HepG2 (cell line): ENCODE results near the gene DTNB. TPM values are rescaled to one million over a fixed set of nuclear protein-coding genes. Genes with fewer than 3 reads are reported as not detected.
A peak's percentile ranks its signal among the peaks of the same experiment; 100 is the strongest.

ENCODE experiments used
- ARHGAP35 ChIP-seq: sonication (generic); formaldehyde crosslinking; IDR thresholded peaks from 2 replicates; pipeline ENCODE4 v1.9.0; 2022; ENCODE audit warnings: mild to moderate bottlenecking, inconsistent platforms, moderate library complexity, missing genetic modification reagents, borderline replicate concordance
- ASH2L ChIP-seq: fragments of 300-600, 200-600 bp; sonication (generic); IDR thresholded peaks from 2 replicates; pipeline ENCODE4 v1.7.0; 2017; ENCODE audit warnings: low read depth, mild to moderate bottlenecking, moderate library complexity, mixed read lengths, low read length; ENCODE audit not compliant: insufficient read length
- CHD2 ChIP-seq: IDR thresholded peaks from 2 replicates; pipeline ENCODE4 v1.6.1; 2011; ENCODE audit warnings: low read depth, low read length, improper control_type of control experiment
- FOXK1 ChIP-seq: sonication (generic); formaldehyde crosslinking; IDR thresholded peaks from 2 replicates; pipeline ENCODE4 v1.4.0; 2020; ENCODE audit warnings: low read depth, missing genetic modification reagents, borderline replicate concordance
- HNRNPLL ChIP-seq: fragments of 200-400 bp; formaldehyde crosslinking; IDR thresholded peaks from 2 replicates; pipeline ENCODE4 v1.6.1; 2017; ENCODE audit warnings: mild to moderate bottlenecking, low read depth, low read length; ENCODE audit not compliant: poor library complexity, severe bottlenecking
- ISL2 ChIP-seq: sonication (generic); formaldehyde crosslinking; IDR thresholded peaks from 2 replicates; pipeline ENCODE4 v1.5.0; 2020; ENCODE audit warnings: missing genetic modification reagents
- MTA3 ChIP-seq: sonication (generic); formaldehyde crosslinking; IDR thresholded peaks from 2 replicates; pipeline ENCODE4 v1.4.0; 2020; ENCODE audit warnings: missing genetic modification reagents
- RBM39 ChIP-seq: fragments of 200-400 bp; formaldehyde crosslinking; IDR thresholded peaks from one replicate; pipeline ENCODE4 v1.6.1; 2018; ENCODE audit warnings: antibody characterized with exemption, mild to moderate bottlenecking, low read depth, low read length; ENCODE audit not compliant: poor library complexity, severe bottlenecking
- SPEN ChIP-seq: sonication (generic); formaldehyde crosslinking; IDR thresholded peaks from 2 replicates; pipeline ENCODE4 v1.5.1; 2020; ENCODE audit warnings: low read depth, mild to moderate bottlenecking, missing genetic modification reagents
- SYNCRIP ChIP-seq: fragments of 200-400 bp; formaldehyde crosslinking; IDR thresholded peaks from 2 replicates; pipeline ENCODE4 v1.6.1; 2018; ENCODE audit warnings: mild to moderate bottlenecking, low read depth, low read length; ENCODE audit not compliant: insufficient read depth
- ZNF230 ChIP-seq: sonication (generic); formaldehyde crosslinking; IDR thresholded peaks from 2 replicates; pipeline ENCODE4 v1.4.0; 2020; ENCODE audit warnings: mild to moderate bottlenecking, missing genetic modification reagents
- ZNF44 ChIP-seq: sonication (generic); formaldehyde crosslinking; IDR thresholded peaks from 2 replicates; pipeline ENCODE4 v1.5.1; 2020; ENCODE audit warnings: mild to moderate bottlenecking, missing genetic modification reagents
- ZNF441 ChIP-seq: sonication (generic); formaldehyde crosslinking; IDR thresholded peaks from 2 replicates; pipeline ENCODE4 v1.7.0; 2021; ENCODE audit warnings: missing genetic modification reagents, borderline replicate concordance
- ZNF552 ChIP-seq: sonication (generic); formaldehyde crosslinking; IDR thresholded peaks from 2 replicates; pipeline ENCODE4 v1.9.0; 2022; ENCODE audit warnings: missing genetic modification reagents, mild to moderate bottlenecking, borderline replicate concordance
- ZNF839 ChIP-seq: sonication (generic); formaldehyde crosslinking; IDR thresholded peaks from 2 replicates; pipeline ENCODE4 v1.4.0; 2020; ENCODE audit warnings: missing genetic modification reagents, mild to moderate bottlenecking, borderline replicate concordance
- polyA plus RNA-seq, 8 experiments: library from polyadenylated mRNA; depleted of rRNA in 3 of 8; stranded (reverse) in 7 of 8; unstranded in 1 of 8; fragments of >200 nt; fragmentation: Illumina TruSeq in 4 of 8; extraction: Trizol in 4 of 8; gene quantifications; 2 replicates each; pipeline versions ENCODE4 v1.2.1 to v1.2.3, GENCODE V29; 2011 to 2016; ENCODE audit warnings: low read depth in 4 of 8, missing spikeins in 1 of 8, mixed read lengths in 1 of 8; ENCODE audit not compliant: insufficient read depth in 1 of 8
- total RNA-seq, 5 experiments: library from RNA; depleted of rRNA; stranded (reverse); fragments of >200 nt; fragmentation: Illumina TruSeq; extraction: Trizol; gene quantifications; 2 replicates each; pipeline ENCODE4 v1.2.3, GENCODE V29; 2016; ENCODE audit warnings: low read depth in 1 of 5
- TF ChIP-seq, protein P1 (sequence below): IDR thresholded peaks from 2 replicates; pipeline ENCODE4 v1.6.1; 2016; ENCODE audit warnings: low read depth, borderline replicate concordance
- TF ChIP-seq, protein P2 (sequence below): sonication (generic); formaldehyde crosslinking; IDR thresholded peaks from 2 replicates; pipeline ENCODE4; 2020; ENCODE audit warnings: missing genetic modification reagents, mild to moderate bottlenecking, borderline replicate concordance
- TF ChIP-seq, protein P3 (sequence below): sonication (generic); formaldehyde crosslinking; IDR thresholded peaks from 2 replicates; pipeline ENCODE4 v1.5.0; 2020; ENCODE audit warnings: missing genetic modification reagents
- TF ChIP-seq, protein P4 (sequence below): sonication (generic); formaldehyde crosslinking; IDR thresholded peaks from 2 replicates; pipeline ENCODE4 v1.4.0; 2020; ENCODE audit warnings: missing genetic modification reagents, borderline replicate concordance
- TF ChIP-seq, protein P5 (sequence below), 2 experiments: fragments of 450-650 bp in 1 of 2; sonication (generic) in 1 of 2; formaldehyde crosslinking; IDR thresholded peaks; 2 replicates each; pipeline versions ENCODE4 v1.5.0 to v1.8.0; 2020 to 2022; ENCODE audit warnings: mild to moderate bottlenecking in 1 of 2, missing genetic modification reagents in 1 of 2

The DTNB gene
- total and polyA plus RNA-seq, 2 of the 13 experiments (the other 11 are each of a cell fraction or from before 2014, with no cell fraction given): 14.4 to 23.9 TPM

DNA sequence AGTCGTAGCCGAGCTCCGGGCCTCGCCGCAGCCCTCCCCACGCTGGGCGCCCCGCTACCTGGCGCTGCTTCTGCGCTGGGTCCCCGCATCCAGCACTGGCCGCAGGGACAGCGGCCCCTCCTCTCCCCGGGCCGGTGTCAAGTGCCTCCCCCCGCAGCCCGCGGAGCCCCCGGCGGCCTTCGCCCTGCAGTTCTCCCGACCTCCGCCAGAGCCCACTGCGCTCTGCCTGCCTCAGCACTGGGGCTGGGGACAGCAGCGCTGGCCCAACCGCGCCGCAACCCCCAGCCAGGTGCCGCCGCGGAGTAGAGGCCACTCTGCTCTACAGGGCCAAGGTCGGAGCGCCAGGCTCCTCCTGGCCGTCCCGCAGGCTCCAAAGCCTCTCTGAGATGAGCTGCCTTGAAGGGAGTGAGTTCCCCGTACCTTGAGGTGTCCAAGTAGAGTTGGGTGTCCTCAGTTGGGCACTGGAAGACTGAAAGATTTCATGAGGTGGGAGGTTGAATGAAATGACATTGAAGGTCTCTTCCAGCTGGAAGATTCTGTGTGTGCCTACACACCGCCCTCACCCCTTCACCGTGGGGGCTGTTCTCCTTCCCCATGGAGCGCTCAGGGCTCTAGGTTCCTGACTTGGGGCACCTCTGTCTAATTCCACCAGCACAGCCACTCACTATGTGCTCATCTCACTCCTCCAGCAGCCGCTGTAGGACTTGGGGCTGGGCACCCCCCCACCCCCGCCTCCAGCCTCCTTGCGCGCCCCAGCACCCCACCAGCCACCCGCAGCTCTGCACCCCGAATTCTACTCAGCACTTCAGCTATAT lies 330.8 kb downstream of the DTNB start (continued):
- TF ChIP-seq CHD2: no peak
- 0 out of 2 replicates have a peak, but pooled peaks have one; percentile 87 for TF ChIP-seq ZNF44 (CRISPR knock-in tag)
- TF ChIP-seq ISL2 (CRISPR knock-in tag): peak; percentile 85
- peak; percentile 62; the same call in 1 of the 2 replicates for TF ChIP-seq ZNF839 (CRISPR knock-in tag)
- TF ChIP-seq ASH2L: peak; percentile 47
- TF ChIP-seq, protein P1, sequence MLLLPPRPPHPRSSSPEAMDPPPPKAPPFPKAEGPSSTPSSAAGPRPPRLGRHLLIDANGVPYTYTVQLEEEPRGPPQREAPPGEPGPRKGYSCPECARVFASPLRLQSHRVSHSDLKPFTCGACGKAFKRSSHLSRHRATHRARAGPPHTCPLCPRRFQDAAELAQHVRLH (CRISPR knock-in tag): peak; percentile 77; the same call in 1 of the 2 replicates
- peak; percentile 78 for TF ChIP-seq HNRNPLL
- TF ChIP-seq ZNF441 (CRISPR knock-in tag): peak; percentile 84; the same call in 1 of the 2 replicates
- no peak for TF ChIP-seq ZNF230 (CRISPR knock-in tag)
- no peak for TF ChIP-seq MTA3 (CRISPR knock-in tag)
- TF ChIP-seq SPEN (CRISPR knock-in tag): peak; percentile 87
- TF ChIP-seq RBM39: peak; percentile 75
- peak; percentile 58; the same call in 1 of the 2 replicates for TF ChIP-seq FOXK1 (CRISPR knock-in tag)
- TF ChIP-seq, protein P2, sequence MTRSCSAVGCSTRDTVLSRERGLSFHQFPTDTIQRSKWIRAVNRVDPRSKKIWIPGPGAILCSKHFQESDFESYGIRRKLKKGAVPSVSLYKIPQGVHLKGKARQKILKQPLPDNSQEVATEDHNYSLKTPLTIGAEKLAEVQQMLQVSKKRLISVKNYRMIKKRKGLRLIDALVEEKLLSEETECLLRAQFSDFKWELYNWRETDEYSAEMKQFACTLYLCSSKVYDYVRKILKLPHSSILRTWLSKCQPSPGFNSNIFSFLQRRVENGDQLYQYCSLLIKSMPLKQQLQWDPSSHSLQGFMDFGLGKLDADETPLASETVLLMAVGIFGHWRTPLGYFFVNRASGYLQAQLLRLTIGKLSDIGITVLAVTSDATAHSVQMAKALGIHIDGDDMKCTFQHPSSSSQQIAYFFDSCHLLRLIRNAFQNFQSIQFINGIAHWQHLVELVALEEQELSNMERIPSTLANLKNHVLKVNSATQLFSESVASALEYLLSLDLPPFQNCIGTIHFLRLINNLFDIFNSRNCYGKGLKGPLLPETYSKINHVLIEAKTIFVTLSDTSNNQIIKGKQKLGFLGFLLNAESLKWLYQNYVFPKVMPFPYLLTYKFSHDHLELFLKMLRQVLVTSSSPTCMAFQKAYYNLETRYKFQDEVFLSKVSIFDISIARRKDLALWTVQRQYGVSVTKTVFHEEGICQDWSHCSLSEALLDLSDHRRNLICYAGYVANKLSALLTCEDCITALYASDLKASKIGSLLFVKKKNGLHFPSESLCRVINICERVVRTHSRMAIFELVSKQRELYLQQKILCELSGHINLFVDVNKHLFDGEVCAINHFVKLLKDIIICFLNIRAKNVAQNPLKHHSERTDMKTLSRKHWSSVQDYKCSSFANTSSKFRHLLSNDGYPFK (CRISPR knock-in tag): peak; percentile 68; the same call in 1 of the 2 replicates
- TF ChIP-seq, protein P3, sequence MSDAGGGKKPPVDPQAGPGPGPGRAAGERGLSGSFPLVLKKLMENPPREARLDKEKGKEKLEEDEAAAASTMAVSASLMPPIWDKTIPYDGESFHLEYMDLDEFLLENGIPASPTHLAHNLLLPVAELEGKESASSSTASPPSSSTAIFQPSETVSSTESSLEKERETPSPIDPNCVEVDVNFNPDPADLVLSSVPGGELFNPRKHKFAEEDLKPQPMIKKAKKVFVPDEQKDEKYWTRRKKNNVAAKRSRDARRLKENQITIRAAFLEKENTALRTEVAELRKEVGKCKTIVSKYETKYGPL (CRISPR knock-in tag): no peak
- TF ChIP-seq SYNCRIP: no peak
- TF ChIP-seq, protein P4, sequence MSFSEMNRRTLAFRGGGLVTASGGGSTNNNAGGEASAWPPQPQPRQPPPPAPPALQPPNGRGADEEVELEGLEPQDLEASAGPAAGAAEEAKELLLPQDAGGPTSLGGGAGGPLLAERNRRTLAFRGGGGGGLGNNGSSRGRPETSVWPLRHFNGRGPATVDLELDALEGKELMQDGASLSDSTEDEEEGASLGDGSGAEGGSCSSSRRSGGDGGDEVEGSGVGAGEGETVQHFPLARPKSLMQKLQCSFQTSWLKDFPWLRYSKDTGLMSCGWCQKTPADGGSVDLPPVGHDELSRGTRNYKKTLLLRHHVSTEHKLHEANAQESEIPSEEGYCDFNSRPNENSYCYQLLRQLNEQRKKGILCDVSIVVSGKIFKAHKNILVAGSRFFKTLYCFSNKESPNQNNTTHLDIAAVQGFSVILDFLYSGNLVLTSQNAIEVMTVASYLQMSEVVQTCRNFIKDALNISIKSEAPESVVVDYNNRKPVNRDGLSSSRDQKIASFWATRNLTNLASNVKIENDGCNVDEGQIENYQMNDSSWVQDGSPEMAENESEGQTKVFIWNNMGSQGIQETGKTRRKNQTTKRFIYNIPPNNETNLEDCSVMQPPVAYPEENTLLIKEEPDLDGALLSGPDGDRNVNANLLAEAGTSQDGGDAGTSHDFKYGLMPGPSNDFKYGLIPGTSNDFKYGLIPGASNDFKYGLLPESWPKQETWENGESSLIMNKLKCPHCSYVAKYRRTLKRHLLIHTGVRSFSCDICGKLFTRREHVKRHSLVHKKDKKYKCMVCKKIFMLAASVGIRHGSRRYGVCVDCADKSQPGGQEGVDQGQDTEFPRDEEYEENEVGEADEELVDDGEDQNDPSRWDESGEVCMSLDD: peak; percentile 75; the same call in 1 of the 2 replicates
- TF ChIP-seq, protein P5, sequence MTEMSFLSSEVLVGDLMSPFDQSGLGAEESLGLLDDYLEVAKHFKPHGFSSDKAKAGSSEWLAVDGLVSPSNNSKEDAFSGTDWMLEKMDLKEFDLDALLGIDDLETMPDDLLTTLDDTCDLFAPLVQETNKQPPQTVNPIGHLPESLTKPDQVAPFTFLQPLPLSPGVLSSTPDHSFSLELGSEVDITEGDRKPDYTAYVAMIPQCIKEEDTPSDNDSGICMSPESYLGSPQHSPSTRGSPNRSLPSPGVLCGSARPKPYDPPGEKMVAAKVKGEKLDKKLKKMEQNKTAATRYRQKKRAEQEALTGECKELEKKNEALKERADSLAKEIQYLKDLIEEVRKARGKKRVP (CRISPR knock-in tag; IDR thresholded peaks at IDR 0.05): peak in 1 of 2 experiments; percentile 50; a peak in 1 of 4 replicates
- peak; percentile 87; the same call in 1 of the 2 replicates for TF ChIP-seq ARHGAP35 (CRISPR knock-in tag)
- 0 out of 2 replicates have a peak, but pooled peaks have one; percentile 57 for TF ChIP-seq ZNF552 (CRISPR knock-in tag)
